ENCODE results near the gene DKK2. TPM values are rescaled to one million over a fixed set of nuclear protein-coding genes. Genes with fewer than 3 reads are reported as not detected.

Gene DKK2
- total and polyA plus RNA-seq, 4 donors: 5.7 to 32.2 (median 12.4) TPM

DNA sequence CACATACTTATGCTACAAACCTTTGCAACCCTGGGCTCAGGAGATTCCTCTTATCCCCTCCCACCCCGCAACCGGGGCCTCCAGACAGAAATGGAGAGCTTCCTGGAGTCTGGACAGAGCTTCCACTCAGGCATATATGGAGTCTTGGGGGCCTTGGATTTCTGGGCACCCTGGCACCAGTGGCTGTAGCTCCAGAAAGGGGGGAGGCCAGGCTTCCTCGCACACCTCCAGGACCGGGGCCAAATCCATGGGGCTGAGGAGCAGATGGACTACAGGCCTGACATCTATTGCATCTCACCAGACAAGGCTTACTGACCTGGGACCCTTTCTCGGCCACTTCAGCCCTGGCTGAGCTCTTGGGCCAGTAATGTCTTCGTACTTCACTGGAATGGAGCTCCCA, 143.3 kb downstream of the DKK2 start:
- no peaks in the 10 kb centered on the region for H3K27me3 ChIP-seq (ENCODE audit: control insufficient read depth, insufficient read depth, low read length)
- no peaks in the 10 kb centered on the region for H3K9me3 ChIP-seq (ENCODE audit: control insufficient read depth, insufficient read depth, low read length)
- WGBS (ENCODE audit: insufficient coverage): 90% methylated on average over 5 of the region's 6 CpGs
- no peaks in the 10 kb centered on the region for H3K36me3 ChIP-seq (ENCODE audit: control insufficient read depth, insufficient read depth, low read length)
- H3K4me1 ChIP-seq (ENCODE audit: control insufficient read depth, insufficient read depth, low read length): no peaks in the 10 kb centered on the region
- no peak overlapping the region for H3K4me3 ChIP-seq (ENCODE audit: low read depth, low read length)
- no peak for DNase-seq (ENCODE audit: low read depth in 4 of 6, low spot score in 6 of 6)
- no peak overlapping the region for H3K27ac ChIP-seq (ENCODE audit: low read depth, low read length)

DNA sequence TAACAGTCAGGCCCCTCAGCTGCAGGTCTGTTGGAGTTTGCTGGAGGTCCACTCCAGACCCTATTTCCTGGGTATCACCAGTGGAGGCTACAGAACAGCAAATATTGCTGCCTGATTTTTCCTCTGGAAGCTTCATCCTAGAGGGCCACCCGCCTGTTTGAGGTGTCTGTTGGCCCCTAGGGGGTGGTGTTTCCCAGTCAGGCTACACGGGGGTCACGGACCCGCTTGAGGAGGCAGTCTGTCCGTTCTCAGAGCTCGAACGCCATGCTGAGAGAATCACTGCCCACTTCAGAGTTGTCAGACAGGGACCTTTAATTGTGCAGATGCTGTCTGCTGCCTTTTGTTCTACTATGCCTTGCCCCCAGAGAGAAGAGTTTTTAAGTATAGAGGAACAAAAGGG, 160.8 kb downstream of the DKK2 start:
- Histone ChIP-seq H3K27ac (ENCODE audit: low read depth, low read length) (no peak overlapping the region), H3K9me3 (ENCODE audit: control insufficient read depth, insufficient read depth, low read length) (no peaks in the 10 kb centered on the region), H3K4me3 (ENCODE audit: low read depth, low read length) (no peak overlapping the region), H3K4me1 (ENCODE audit: control insufficient read depth, insufficient read depth, low read length) (no peaks in the 10 kb centered on the region), H3K27me3 (ENCODE audit: control insufficient read depth, insufficient read depth, low read length) (no peaks in the 10 kb centered on the region), H3K36me3 (ENCODE audit: control insufficient read depth, insufficient read depth, low read length) (no peaks in the 10 kb centered on the region)
- DNase-seq (ENCODE audit: low read depth in 4 of 6, low spot score in 6 of 6): no peak
- WGBS (ENCODE audit: insufficient coverage): 78% methylated on average over 7 of the region's 7 CpGs
